ENCODE data around the gene TOMM22.

TOMM22 gene

DNA sequence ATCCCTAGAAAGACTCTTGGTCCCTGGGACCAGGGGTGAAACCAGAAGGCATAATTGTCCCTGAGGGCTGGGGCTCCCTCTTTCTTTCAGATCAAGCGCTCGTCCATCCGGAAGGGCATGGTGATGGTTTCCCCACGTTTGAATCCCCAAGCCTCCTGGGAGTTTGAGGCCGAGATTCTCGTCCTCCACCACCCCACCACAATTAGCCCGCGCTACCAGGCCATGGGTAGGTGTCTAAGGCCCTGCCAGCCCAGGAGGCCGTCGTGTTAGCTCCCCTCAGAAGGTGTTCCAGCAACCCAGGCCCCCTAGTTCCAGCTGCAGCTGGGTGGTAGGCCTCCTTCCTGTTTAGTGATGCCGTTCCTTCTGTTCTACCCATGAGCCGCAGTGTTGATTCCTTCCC, 45.4 kb downstream of the TOMM22 start:
- no peak overlapping the region for H3K4me3 ChIP-seq (ENCODE audit: low read length in 2 of 2)
- H3K4me1 ChIP-seq (ENCODE audit: control insufficient read depth, insufficient read depth, low read length), result peaks cover 11% of the 10 kb centered on the region
- no peaks in the 10 kb centered on the region for H3K9me3 ChIP-seq (ENCODE audit: control insufficient read depth in 2 of 2, low read length in 2 of 2)
- peaks cover 78 to 89% of the 10 kb centered on the region in 2 donors for H3K36me3 ChIP-seq (ENCODE audit: control insufficient read depth in 2 of 2, insufficient read depth in 2 of 2, low read length in 2 of 2)
- H3K27ac ChIP-seq (ENCODE audit: low read length), result no peak overlapping the region
- H3K9ac ChIP-seq (ENCODE audit: low read length in 2 of 2), result no peak overlapping the region
- H3K27me3 ChIP-seq (ENCODE audit: control insufficient read depth in 1 of 2, insufficient read depth in 2 of 2, low read length in 2 of 2), result no peaks in the 10 kb centered on the region

- H3K9me3 ChIP-seq (ENCODE audit: control insufficient read depth in 2 of 2, low read length in 2 of 2), result no peaks in the 10 kb centered on the region
- H3K27ac ChIP-seq (ENCODE audit: low read length), result no peak overlapping the region
- no peak overlapping the region for H3K4me3 ChIP-seq (ENCODE audit: low read length in 2 of 2)
- no peak overlapping the region for H3K9ac ChIP-seq (ENCODE audit: low read length in 2 of 2)
- H3K27me3 ChIP-seq (ENCODE audit: control insufficient read depth in 1 of 2, insufficient read depth in 2 of 2, low read length in 2 of 2), result no peaks in the 10 kb centered on the region
- H3K4me1 ChIP-seq (ENCODE audit: control insufficient read depth, insufficient read depth, low read length), result peaks cover 18% of the 10 kb centered on the region
- peaks cover 72 to 86% of the 10 kb centered on the region in 2 donors for H3K36me3 ChIP-seq (ENCODE audit: control insufficient read depth in 2 of 2, insufficient read depth in 2 of 2, low read length in 2 of 2)
Measured at GRCh38 chr22:38727530-38728451, 46.0 kb downstream of the TOMM22 start.

GRCh38 chr22:38728871-38729796, 47.4 kb downstream of the TOMM22 start:
- no peaks in the 10 kb centered on the region for H3K27me3 ChIP-seq (ENCODE audit: control insufficient read depth in 1 of 2, insufficient read depth in 2 of 2, low read length in 2 of 2)
- no peak overlapping the region for H3K27ac ChIP-seq (ENCODE audit: low read length)
- peaks cover 31% of the 10 kb centered on the region for H3K4me1 ChIP-seq (ENCODE audit: control insufficient read depth, insufficient read depth, low read length)
- no peak overlapping the region for H3K9ac ChIP-seq (ENCODE audit: low read length in 2 of 2)
- H3K4me3 ChIP-seq (ENCODE audit: low read length in 2 of 2), result no peak overlapping the region
- H3K9me3 ChIP-seq (ENCODE audit: control insufficient read depth in 2 of 2, low read length in 2 of 2), result no peaks in the 10 kb centered on the region
- H3K36me3 ChIP-seq (ENCODE audit: control insufficient read depth in 2 of 2, insufficient read depth in 2 of 2, low read length in 2 of 2), result peaks cover 58 to 72% of the 10 kb centered on the region in 2 donors

GRCh38 chr22:38729946-38730345, 48.2 kb downstream of the TOMM22 start:
- H3K9ac ChIP-seq (ENCODE audit: low read length in 2 of 2), result no peak overlapping the region
- peaks cover 39% of the 10 kb centered on the region for H3K4me1 ChIP-seq (ENCODE audit: control insufficient read depth, insufficient read depth, low read length)
- no peak overlapping the region for H3K27ac ChIP-seq (ENCODE audit: low read length)
- H3K4me3 ChIP-seq (ENCODE audit: low read length in 2 of 2), result no peak overlapping the region
- peaks cover 55 to 64% of the 10 kb centered on the region in 2 donors for H3K36me3 ChIP-seq (ENCODE audit: control insufficient read depth in 2 of 2, insufficient read depth in 2 of 2, low read length in 2 of 2)
- no peaks in the 10 kb centered on the region for H3K27me3 ChIP-seq (ENCODE audit: control insufficient read depth in 1 of 2, insufficient read depth in 2 of 2, low read length in 2 of 2)
- H3K9me3 ChIP-seq (ENCODE audit: control insufficient read depth in 2 of 2, low read length in 2 of 2), result no peaks in the 10 kb centered on the region

GRCh38 chr22:38730411-38730871, 48.7 kb downstream of the TOMM22 start:
- Histone ChIP-seq H3K36me3 (ENCODE audit: control insufficient read depth in 2 of 2, insufficient read depth in 2 of 2, low read length in 2 of 2) (peaks cover 58 to 65% of the 10 kb centered on the region in 2 donors), H3K9ac (ENCODE audit: low read length in 2 of 2) (no peak overlapping the region), H3K27ac (ENCODE audit: low read length) (no peak overlapping the region), H3K4me1 (ENCODE audit: control insufficient read depth, insufficient read depth, low read length) (peaks cover 44% of the 10 kb centered on the region), H3K9me3 (ENCODE audit: control insufficient read depth in 2 of 2, low read length in 2 of 2) (no peaks in the 10 kb centered on the region), H3K4me3 (ENCODE audit: low read length in 2 of 2) (no peak overlapping the region), H3K27me3 (ENCODE audit: control insufficient read depth in 1 of 2, insufficient read depth in 2 of 2, low read length in 2 of 2) (no peaks in the 10 kb centered on the region)

DNA sequence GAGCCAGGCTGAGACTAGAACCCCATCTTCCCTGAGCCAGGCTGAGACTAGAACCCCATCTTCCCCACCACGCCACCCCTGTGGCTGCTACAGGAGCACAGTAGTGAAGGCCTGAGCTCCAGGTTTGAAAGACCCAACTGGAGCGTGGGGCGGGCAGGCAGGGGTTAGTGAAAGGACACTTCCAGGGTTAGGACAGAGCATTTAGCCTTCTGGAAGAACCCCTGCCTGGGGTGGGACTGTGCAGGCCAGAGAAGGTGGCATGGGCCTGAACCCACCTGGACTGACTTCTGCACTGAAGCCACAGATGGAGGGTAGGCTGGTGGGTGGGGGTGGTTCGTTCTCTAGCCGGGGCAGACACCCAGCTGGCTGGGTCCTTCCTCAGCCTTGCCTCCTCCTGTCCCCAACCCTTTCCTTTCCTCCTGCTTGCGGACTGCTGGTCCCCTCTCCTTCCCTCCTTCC, 50.0 kb downstream of the TOMM22 start:
- H3K27me3 ChIP-seq (ENCODE audit: control insufficient read depth in 1 of 2, insufficient read depth in 2 of 2, low read length in 2 of 2), result no peaks in the 10 kb centered on the region
- no peak overlapping the region for H3K9ac ChIP-seq (ENCODE audit: low read length in 2 of 2)
- no peak overlapping the region for H3K4me3 ChIP-seq (ENCODE audit: low read length in 2 of 2)
- H3K27ac ChIP-seq (ENCODE audit: low read length), result peak overlapping the region; percentile 87
- peaks cover 44% of the 10 kb centered on the region for H3K4me1 ChIP-seq (ENCODE audit: control insufficient read depth, insufficient read depth, low read length)
- H3K36me3 ChIP-seq (ENCODE audit: control insufficient read depth in 2 of 2, insufficient read depth in 2 of 2, low read length in 2 of 2), result peaks cover 57 to 64% of the 10 kb centered on the region in 2 donors
- no peaks in the 10 kb centered on the region for H3K9me3 ChIP-seq (ENCODE audit: control insufficient read depth in 2 of 2, low read length in 2 of 2)

DNA sequence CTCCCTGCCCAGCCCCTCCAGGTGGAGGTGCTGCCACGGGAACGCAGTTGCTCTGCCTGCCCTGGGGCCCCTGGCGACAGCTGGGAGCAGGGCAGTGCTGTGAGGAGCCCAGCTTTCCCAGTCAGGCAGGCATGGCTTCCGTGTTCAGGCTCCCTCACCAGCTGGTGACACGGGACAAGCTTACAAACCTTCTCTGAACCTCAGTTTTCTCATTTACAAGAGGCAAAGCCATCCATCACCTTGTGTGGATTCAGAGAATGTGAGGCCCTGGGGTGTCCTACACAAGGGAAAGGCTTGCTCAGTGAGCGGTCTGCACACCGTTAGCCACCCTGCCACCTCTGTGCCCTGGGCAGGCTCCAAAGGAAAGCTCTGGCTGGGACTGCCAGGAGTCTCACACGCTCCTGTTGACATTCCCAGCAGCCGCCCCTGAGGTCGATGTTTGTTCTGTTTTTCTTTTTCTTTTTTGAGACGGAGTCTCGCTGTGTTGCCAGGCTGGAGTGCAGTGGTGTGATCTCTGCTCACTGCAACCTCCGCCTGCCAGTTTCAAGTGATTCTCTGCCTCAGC, 50.6 kb downstream of the TOMM22 start:
- H3K4me3 ChIP-seq (ENCODE audit: low read length in 2 of 2), result no peak overlapping the region
- peaks cover 44% of the 10 kb centered on the region for H3K4me1 ChIP-seq (ENCODE audit: control insufficient read depth, insufficient read depth, low read length)
- H3K27me3 ChIP-seq (ENCODE audit: control insufficient read depth in 1 of 2, insufficient read depth in 2 of 2, low read length in 2 of 2), result no peaks in the 10 kb centered on the region
- no peak overlapping the region for H3K9ac ChIP-seq (ENCODE audit: low read length in 2 of 2)
- peak overlapping the region; percentile 87 for H3K27ac ChIP-seq (ENCODE audit: low read length)
- H3K9me3 ChIP-seq (ENCODE audit: control insufficient read depth in 2 of 2, low read length in 2 of 2), result no peaks in the 10 kb centered on the region
- H3K36me3 ChIP-seq (ENCODE audit: control insufficient read depth in 2 of 2, insufficient read depth in 2 of 2, low read length in 2 of 2), result peaks cover 57 to 64% of the 10 kb centered on the region in 2 donors

DNA sequence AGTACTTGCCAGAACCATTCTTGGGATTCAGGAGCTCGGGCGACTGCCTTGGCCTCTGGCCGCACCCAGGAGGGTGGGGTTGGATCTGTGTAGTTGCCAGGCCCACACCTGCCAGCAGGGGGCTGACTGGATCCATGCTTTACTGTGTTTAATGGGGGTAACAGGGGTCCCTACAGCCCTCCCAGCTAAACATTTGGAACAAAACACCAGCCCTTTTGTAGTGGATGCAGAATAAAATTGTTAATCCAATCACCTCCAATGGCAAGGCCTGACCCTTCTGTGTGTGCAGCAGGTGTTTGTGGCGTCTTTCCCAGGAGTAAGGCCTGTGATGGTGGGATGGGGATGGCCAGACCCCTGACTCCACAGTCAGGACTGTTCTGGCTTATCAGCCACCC, 51.6 kb downstream of the TOMM22 start:
- peak overlapping the region; percentile 87 for H3K27ac ChIP-seq (ENCODE audit: low read length)
- H3K27me3 ChIP-seq (ENCODE audit: control insufficient read depth in 1 of 2, insufficient read depth in 2 of 2, low read length in 2 of 2), result no peaks in the 10 kb centered on the region
- no peaks in the 10 kb centered on the region for H3K9me3 ChIP-seq (ENCODE audit: control insufficient read depth in 2 of 2, low read length in 2 of 2)
- peaks cover 44% of the 10 kb centered on the region for H3K4me1 ChIP-seq (ENCODE audit: control insufficient read depth, insufficient read depth, low read length)
- H3K36me3 ChIP-seq (ENCODE audit: control insufficient read depth in 2 of 2, insufficient read depth in 2 of 2, low read length in 2 of 2), result peaks cover 57 to 64% of the 10 kb centered on the region in 2 donors
- H3K4me3 ChIP-seq (ENCODE audit: low read length in 2 of 2), result no peak overlapping the region
- peak overlapping the region in 1 of 2 donors; percentile 42 for H3K9ac ChIP-seq (ENCODE audit: low read length in 2 of 2)

DNA sequence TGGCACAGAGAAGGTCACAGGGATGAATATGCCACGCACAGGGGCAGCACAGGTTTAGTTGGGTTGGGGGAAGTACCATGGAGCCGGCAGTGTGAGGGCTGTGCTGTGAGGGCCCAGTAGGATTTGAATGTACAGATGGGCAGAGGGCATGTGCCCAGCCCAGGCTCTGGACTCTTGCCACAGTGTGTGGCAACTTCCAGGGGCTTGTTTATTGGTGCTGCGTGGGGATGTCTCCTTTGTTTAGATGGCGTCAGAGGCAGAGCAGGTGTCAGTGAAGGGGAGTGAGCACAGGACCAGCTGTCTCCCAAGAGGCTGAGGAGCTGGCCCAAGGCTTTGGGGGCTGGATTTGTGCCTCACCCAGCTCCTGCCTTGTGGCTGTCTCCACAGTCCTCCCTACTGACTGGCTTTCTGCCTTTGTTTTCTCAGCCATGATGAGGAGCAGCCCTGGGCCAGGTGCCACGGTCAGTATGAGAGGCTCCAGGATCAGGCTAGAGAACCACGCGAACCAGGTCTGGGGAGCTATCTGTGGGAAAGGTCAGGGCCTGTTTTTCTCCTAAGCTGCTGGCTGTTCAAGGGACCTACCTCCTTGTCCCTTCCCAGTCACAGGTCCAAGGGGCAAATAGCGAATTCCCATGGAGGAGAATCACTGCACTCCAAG, 52.1 kb downstream of the TOMM22 start:
- Histone ChIP-seq H3K36me3 (ENCODE audit: control insufficient read depth in 2 of 2, insufficient read depth in 2 of 2, low read length in 2 of 2) (peaks cover 60 to 64% of the 10 kb centered on the region in 2 donors), H3K9ac (ENCODE audit: low read length in 2 of 2) (peak overlapping the region; percentile 26 to 58), H3K9me3 (ENCODE audit: control insufficient read depth in 2 of 2, low read length in 2 of 2) (no peaks in the 10 kb centered on the region), H3K27ac (ENCODE audit: low read length) (peak overlapping the region; percentile 87), H3K4me1 (ENCODE audit: control insufficient read depth, insufficient read depth, low read length) (peaks cover 43% of the 10 kb centered on the region), H3K27me3 (ENCODE audit: control insufficient read depth in 1 of 2, insufficient read depth in 2 of 2, low read length in 2 of 2) (no peaks in the 10 kb centered on the region), H3K4me3 (ENCODE audit: low read length in 2 of 2) (peak overlapping the region in 1 of 2 donors; percentile 8)

Data from stomach smooth muscle (tissue), 2 donors.